Endothelial cell of umbilical vein (primary cell): ENCODE measurements around the gene HERC5. TPM values are rescaled to one million over a fixed set of nuclear protein-coding genes. Genes with fewer than 3 reads are reported as not detected.

Experiments used
- BruUV-seq: library from RNA; stranded (reverse); fragments of 400-500 nt; replicated peaks from 2 replicates; lab custom pipeline; 2021; lab: Mats Ljungman, UMichigan
- CTCF ChIA-PET: fragments of 300-600, 350-600 bp; sonication (Branson Sonifier 250); formaldehyde crosslinking; loops from one replicate; lab custom pipeline; 2021; ENCODE audit warnings: antibody characterized with exemption, inconsistent platforms; lab: Charles Lee
- POLR2A ChIA-PET: fragments of 300-600, 350-600 bp; sonication (Branson Sonifier 250); formaldehyde crosslinking; loops from one replicate; lab custom pipeline; 2021; ENCODE audit warnings: antibody characterized with exemption, inconsistent platforms; lab: Charles Lee
- DNase-seq: peaks from one replicate; pipeline ENCODE4 v3.0.0-alpha.2; 2011; ENCODE audit warnings: low read depth, low spot score
- FAIRE-seq: peaks from 2 replicates; lab custom pipeline; 2011; peaks lifted over from hg19 to GRCh38; lab: Jason Lieb, UNC
- H2AFZ ChIP-seq: 2 replicates; pipeline ENCODE4 v1.6.0; 2012; ENCODE audit warnings: low read depth, low read length, control low read depth, inconsistent platforms
- H3K27ac ChIP-seq: 2 replicates; pipeline ENCODE4 v1.5.1; 2011; ENCODE audit warnings: low read depth, mild to moderate bottlenecking, control low read depth, low read length, moderate library complexity; ENCODE audit not compliant: insufficient read depth
- H3K27me3 ChIP-seq, 2 experiments: 2 replicates each; pipeline versions ENCODE4 v1.6.0 to v1.6.1; 2011; ENCODE audit warnings: low read length in 2 of 2, mixed read lengths in 1 of 2; ENCODE audit not compliant: control insufficient read depth in 2 of 2, insufficient read depth in 2 of 2
- H3K36me3 ChIP-seq, 2 experiments: 2 replicates in 1 of 2; 3 replicates in 1 of 2; pipeline ENCODE4 v1.5.1; 2011; ENCODE audit warnings: low read length in 2 of 2, mild to moderate bottlenecking in 1 of 2, moderate library complexity in 1 of 2; ENCODE audit not compliant: control insufficient read depth in 2 of 2, insufficient read depth in 2 of 2; ENCODE audit errors: extremely low read depth in 1 of 2
- H3K4me1 ChIP-seq: 3 replicates; pipeline ENCODE4 v1.5.1; 2011; ENCODE audit warnings: mild to moderate bottlenecking, low read length; ENCODE audit not compliant: control insufficient read depth, insufficient read depth; ENCODE audit errors: extremely low read depth
- H3K4me2 ChIP-seq: 2 replicates; pipeline ENCODE4 v1.6.1; 2011; ENCODE audit warnings: low read length, control low read depth, mixed read lengths; ENCODE audit not compliant: insufficient read depth
- H3K4me3 ChIP-seq, 3 experiments: fragments of 200-600 bp in 1 of 3; sonication (generic), shearing (Covaris generic) in 1 of 3; replicated peaks in 1 of 3; 2 replicates each; pipeline ENCODE4 v1.5.1; 2011 to 2016; ENCODE audit warnings: control low read depth in 3 of 3, low read length in 3 of 3, mild to moderate bottlenecking in 2 of 3, inconsistent platforms in 1 of 3, low read depth in 1 of 3, moderate library complexity in 1 of 3; ENCODE audit not compliant: insufficient read depth in 1 of 3
- H3K79me2 ChIP-seq: 2 replicates; pipeline ENCODE4 v1.6.0; 2012; ENCODE audit warnings: low read length, inconsistent platforms; ENCODE audit not compliant: control insufficient read depth, insufficient read depth
- H3K9ac ChIP-seq: replicated peaks from 2 replicates; pipeline ENCODE3; 2011; ENCODE audit warnings: low read length, control low read depth; ENCODE audit not compliant: insufficient read depth; ENCODE audit errors: extremely low read depth
- H3K9me1 ChIP-seq: replicated peaks from 3 replicates; pipeline ENCODE4 v1.6.0; 2011; ENCODE audit warnings: mild to moderate bottlenecking, low read length; ENCODE audit not compliant: control insufficient read depth, insufficient read depth; ENCODE audit errors: extremely low read depth
- H3K9me3 ChIP-seq: replicated peaks from 2 replicates; pipeline ENCODE4 v1.5.1; 2012; ENCODE audit warnings: low read length, inconsistent platforms; ENCODE audit not compliant: control insufficient read depth, insufficient read depth
- H4K20me1 ChIP-seq: replicated peaks from 2 replicates; pipeline ENCODE3; 2011; ENCODE audit warnings: mild to moderate bottlenecking, low read length; ENCODE audit not compliant: control insufficient read depth, insufficient read depth; ENCODE audit errors: extremely low read depth
- EZH2 ChIP-seq: IDR thresholded peaks from 2 replicates; pipeline ENCODE4 v1.6.1; 2012; ENCODE audit warnings: borderline replicate concordance, low read depth, mild to moderate bottlenecking, moderate library complexity, low read length, inconsistent platforms; ENCODE audit not compliant: severe bottlenecking
- FOS ChIP-seq: IDR thresholded peaks from 2 replicates; pipeline ENCODE4 v1.6.1; 2011; ENCODE audit warnings: mild to moderate bottlenecking, low read length, moderate library complexity, borderline replicate concordance; ENCODE audit not compliant: insufficient read depth
- GATA2 ChIP-seq: IDR thresholded peaks from 2 replicates; pipeline ENCODE4 v1.7.0; 2011; ENCODE audit warnings: low read depth, mild to moderate bottlenecking, moderate library complexity, mixed read lengths, low read length; ENCODE audit not compliant: insufficient read length, insufficient read depth
- JUN ChIP-seq: IDR thresholded peaks from 2 replicates; pipeline ENCODE4 v1.6.1; 2011; ENCODE audit warnings: borderline replicate concordance, low read depth; ENCODE audit not compliant: insufficient read length, insufficient read depth
- MAX ChIP-seq: IDR thresholded peaks from 2 replicates; pipeline ENCODE4 v1.6.1; 2011; ENCODE audit not compliant: insufficient read depth, insufficient read length
- MYC ChIP-seq: IDR thresholded peaks from one replicate; pipeline ENCODE4 v1.6.1; 2011; ENCODE audit warnings: mild to moderate bottlenecking, low read depth, low read length
- POLR2A ChIP-seq: IDR thresholded peaks from 2 replicates; pipeline ENCODE4 v1.6.1; 2012; ENCODE audit warnings: low read depth, mild to moderate bottlenecking, control low read depth, low read length
- POLR2AphosphoS5 ChIP-seq: IDR thresholded peaks from 2 replicates; pipeline ENCODE4 v1.6.1; 2012; ENCODE audit warnings: low read depth, mild to moderate bottlenecking, control low read depth, low read length, moderate library complexity; ENCODE audit not compliant: insufficient read depth
- dilution Hi-C: fragments of 300-500 bp; cut with MboI; formaldehyde crosslinking; loops from one replicate; pipeline ENCODE4 v1.15.0; 2019; ENCODE audit warnings: low sequenced_read_pairs; ENCODE audit not compliant: extremely low pct_ligation_motif_present
- intact Hi-C: fragments of 100-400 bp; cut with micrococcal nuclease; formaldehyde crosslinking; loops from one replicate; pipeline ENCODE4 v1.10.0; 2022
- polyA plus RNA-seq, 4 experiments: library from polyadenylated mRNA; depleted of rRNA in 3 of 4; stranded (reverse) in 3 of 4; unstranded in 1 of 4; fragments of >200 nt; gene quantifications; 2 replicates each; pipeline versions ENCODE4 v1.2.1 to v1.2.3, GENCODE V29; 2011 to 2012; ENCODE audit warnings: missing spikeins in 1 of 4
- total RNA-seq: library from RNA; stranded (reverse); gene quantifications from 2 replicates; pipeline ENCODE4 v1.2.3, GENCODE V29; 2021
- TF ChIP-seq, protein P1 (sequence below), 2 donors: IDR thresholded peaks; 1 replicate in 1 of 2; 2 replicates in 1 of 2; pipeline ENCODE4 v1.5.1; 2011; ENCODE audit warnings: low read length in 2 of 2, mild to moderate bottlenecking in 2 of 2, moderate library complexity in 2 of 2, control low read depth in 1 of 2, inconsistent platforms in 1 of 2, low read depth in 1 of 2; ENCODE audit not compliant: insufficient read depth in 1 of 2; ENCODE audit errors: extremely low read depth in 1 of 2

Gene HERC5
- total and polyA plus RNA-seq, 2 donors (not counting 3 experiments of a cell fraction or from before 2014, with no cell fraction given), result 0.19 to 0.91 TPM

DNA sequence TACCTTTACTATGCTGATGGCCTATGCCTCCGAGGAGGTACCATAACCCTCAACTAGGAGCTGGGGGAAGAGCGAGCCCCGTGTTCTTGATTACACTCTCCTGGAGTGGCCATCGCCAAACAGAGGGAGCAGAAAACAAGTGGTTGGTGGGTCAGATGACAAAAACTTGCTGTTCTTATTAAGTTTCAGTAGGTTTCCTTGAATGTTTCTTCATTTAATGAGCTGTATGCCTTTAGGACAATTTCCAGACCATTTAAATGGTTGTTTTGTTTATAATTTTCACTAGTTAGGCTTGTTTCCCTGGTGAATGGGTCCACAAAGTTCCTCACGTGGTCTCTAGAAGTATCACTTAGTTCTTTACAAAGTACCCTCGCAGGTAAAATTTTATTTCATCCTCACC lies 62.0 kb downstream of the HERC5 start:
- H3K4me2 ChIP-seq, result no peak overlapping the region
- ChIA-PET CTCF (interaction anchor here (0.8 to 16.1 kb wide), 4 partner anchors 20 to 307 kb away, joined by 3 to 519 read pairs (median 4); no protein-coding TSS in a partner anchor), POLR2A (no interaction called here)
- BruUV-seq, result no TSS peak
- no peaks in the 10 kb centered on the region for H3K27me3 ChIP-seq
- no peak overlapping the region for H2AFZ ChIP-seq
- H3K36me3 ChIP-seq, result peaks cover 0 to 3% of the 10 kb centered on the region in 2 experiments
- H3K4me1 ChIP-seq, result peaks cover 7% of the 10 kb centered on the region
- no peak overlapping the region for H3K4me3 ChIP-seq
- H3K79me2 ChIP-seq, result peaks cover 21% of the 10 kb centered on the region
- DNase-seq (no peak), FAIRE-seq (no peak)
- no peaks in the 10 kb centered on the region for H4K20me1 ChIP-seq
- TF ChIP-seq MYC (no peak), JUN (no peak), POLR2AphosphoS5 (no peak), EZH2 (no peak), POLR2A (no peak), FOS (no peak), MAX (no peak), GATA2 (no peak)
- TF ChIP-seq, protein P1, sequence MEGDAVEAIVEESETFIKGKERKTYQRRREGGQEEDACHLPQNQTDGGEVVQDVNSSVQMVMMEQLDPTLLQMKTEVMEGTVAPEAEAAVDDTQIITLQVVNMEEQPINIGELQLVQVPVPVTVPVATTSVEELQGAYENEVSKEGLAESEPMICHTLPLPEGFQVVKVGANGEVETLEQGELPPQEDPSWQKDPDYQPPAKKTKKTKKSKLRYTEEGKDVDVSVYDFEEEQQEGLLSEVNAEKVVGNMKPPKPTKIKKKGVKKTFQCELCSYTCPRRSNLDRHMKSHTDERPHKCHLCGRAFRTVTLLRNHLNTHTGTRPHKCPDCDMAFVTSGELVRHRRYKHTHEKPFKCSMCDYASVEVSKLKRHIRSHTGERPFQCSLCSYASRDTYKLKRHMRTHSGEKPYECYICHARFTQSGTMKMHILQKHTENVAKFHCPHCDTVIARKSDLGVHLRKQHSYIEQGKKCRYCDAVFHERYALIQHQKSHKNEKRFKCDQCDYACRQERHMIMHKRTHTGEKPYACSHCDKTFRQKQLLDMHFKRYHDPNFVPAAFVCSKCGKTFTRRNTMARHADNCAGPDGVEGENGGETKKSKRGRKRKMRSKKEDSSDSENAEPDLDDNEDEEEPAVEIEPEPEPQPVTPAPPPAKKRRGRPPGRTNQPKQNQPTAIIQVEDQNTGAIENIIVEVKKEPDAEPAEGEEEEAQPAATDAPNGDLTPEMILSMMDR (IDR thresholded peaks at IDR 0.05; ENCODE audit: extremely low read depth in 1 of 2, insufficient read depth in 1 of 2, low read depth in 1 of 2, low read length in 2 of 2), result no peak
- H3K9me1 ChIP-seq, result no peaks in the 10 kb centered on the region
- no peak overlapping the region for H3K27ac ChIP-seq
- no peaks in the 10 kb centered on the region for H3K9me3 ChIP-seq
- dilution Hi-C loops, result no loop called here
- intact Hi-C loops, result loop anchor here (10.0 kb wide), 1 partner anchor 664 kb away; no protein-coding TSS in a partner anchor
- no peak overlapping the region for H3K9ac ChIP-seq
